GM12891 (cell line): Measurements from ENCODE around the gene ARHGEF28.

Experiments used
- DNase-seq: peaks from one replicate; pipeline ENCODE4 v3.0.0; 2011; ENCODE audit warnings: low spot score; ENCODE audit not compliant: insufficient read length
- FAIRE-seq: peaks from 2 replicates; lab custom pipeline; 2011; peaks lifted over from hg19 to GRCh38; lab: Jason Lieb, UNC
- PAX5 ChIP-seq: IDR thresholded peaks from 2 replicates; pipeline ENCODE4 v1.6.1; 2011; ENCODE audit warnings: low read length, moderate library complexity, mild to moderate bottlenecking; ENCODE audit not compliant: insufficient read depth, severe bottlenecking
- POLR2A ChIP-seq: IDR thresholded peaks from 2 replicates; pipeline ENCODE4 v1.6.1; 2011; ENCODE audit warnings: low read depth, low read length, control low read depth
- POLR2AphosphoS5 ChIP-seq: IDR thresholded peaks from 2 replicates; pipeline ENCODE4 v1.6.1; 2011; ENCODE audit warnings: low read depth, low read length, control low read depth
- POU2F2 ChIP-seq: IDR thresholded peaks from 2 replicates; pipeline ENCODE4 v1.6.1; 2011; ENCODE audit warnings: low read depth, mild to moderate bottlenecking, control low read depth, low read length, moderate library complexity
- SPI1 ChIP-seq: IDR thresholded peaks from 2 replicates; pipeline ENCODE4 v1.6.1; 2011; ENCODE audit warnings: low read depth, low read length, control low read depth
- TAF1 ChIP-seq: IDR thresholded peaks from 2 replicates; pipeline ENCODE4 v1.6.1; 2011; ENCODE audit warnings: low read depth, low read length, control low read depth

The ARHGEF28 gene

GRCh38 chr5:73654171-73654811 lies 28.3 kb downstream of the ARHGEF28 start:
- FAIRE-seq (no peak), DNase-seq (no peak)
- TF ChIP-seq POLR2A (no peak), POU2F2 (peak; percentile 62; the same call in 1 of the 2 replicates)

- no peak for FAIRE-seq
- TF ChIP-seq POLR2A (no peak), TAF1 (no peak), POU2F2 (no peak), SPI1 (no peak), POLR2AphosphoS5 (no peak), PAX5 (no peak)
Observed at GRCh38 chr5:73654819-73655318, 28.9 kb downstream of the ARHGEF28 start.

GRCh38 chr5:73655521-73656160 lies 29.6 kb downstream of the ARHGEF28 start:
- no peak for FAIRE-seq

More at GRCh38 chr5:73654819-73655318, 28.9 kb downstream of the ARHGEF28 start:
- no peak for DNase-seq

GRCh38 chr5:73661753-73662152 lies 35.8 kb downstream of the ARHGEF28 start:
- DNase-seq (no peak), FAIRE-seq (no peak)
- TF ChIP-seq POLR2A (no peak), TAF1 (no peak), POLR2AphosphoS5 (no peak), SPI1 (no peak), PAX5 (no peak), POU2F2 (no peak)

More at GRCh38 chr5:73655521-73656160, 29.6 kb downstream of the ARHGEF28 start:
- TF ChIP-seq POU2F2 (no peak), TAF1 (no peak), POLR2A (no peak), PAX5 (no peak), SPI1 (no peak), POLR2AphosphoS5 (no peak)
- no peak for DNase-seq

GRCh38 chr5:73663161-73663859 lies 37.3 kb downstream of the ARHGEF28 start:
- TF ChIP-seq POLR2A (no peak), TAF1 (no peak), POU2F2 (no peak), POLR2AphosphoS5 (no peak), PAX5 (no peak), SPI1 (no peak)
- no peak for FAIRE-seq
- DNase-seq = no peak

GRCh38 chr5:73663860-73664240 lies 37.9 kb downstream of the ARHGEF28 start:
- FAIRE-seq (no peak), DNase-seq (no peak)
- TF ChIP-seq POLR2AphosphoS5 (no peak), SPI1 (no peak), POLR2A (no peak), PAX5 (no peak)

- TF ChIP-seq TAF1 = no peak
- no peak for TF ChIP-seq POLR2A
- no peak for TF ChIP-seq POLR2AphosphoS5
- no peak for TF ChIP-seq PAX5
- TF ChIP-seq SPI1 = no peak
- no peak for TF ChIP-seq POU2F2
- no peak for FAIRE-seq
Observed at GRCh38 chr5:73664796-73665195, 38.8 kb downstream of the ARHGEF28 start.

GRCh38 chr5:73666891-73667290 lies 40.9 kb downstream of the ARHGEF28 start:
- TF ChIP-seq POLR2A (no peak), PAX5 (no peak), TAF1 (no peak), POU2F2 (no peak), POLR2AphosphoS5 (no peak), SPI1 (no peak)
- FAIRE-seq = no peak
- DNase-seq = no peak

More at GRCh38 chr5:73664796-73665195, 38.8 kb downstream of the ARHGEF28 start:
- DNase-seq = no peak

GRCh38 chr5:73668017-73668416 lies 42.0 kb downstream of the ARHGEF28 start:
- FAIRE-seq = peak; percentile 67
- no peak for TF ChIP-seq SPI1
- no peak for TF ChIP-seq POLR2A
- TF ChIP-seq TAF1 = no peak
- TF ChIP-seq POU2F2 = no peak
- TF ChIP-seq PAX5 = no peak
- TF ChIP-seq POLR2AphosphoS5 = no peak
- DNase-seq = no peak
